CD4-positive, alpha-beta T cell treated with Interleukin-15 for 1 hour (primary cell): ENCODE results near the gene PRODH.
A peak's percentile ranks its signal among the peaks of the same experiment; 100 is the strongest.
"Not testable (repeated sequence)": the region's sequence is repeated elsewhere in the genome, so short reads cannot be mapped to it uniquely, and the experiment has no call there.

Experiments used
- DNase-seq: peaks from one replicate; pipeline ENCODE4 v3.0.0-alpha.2; 2020

PRODH gene

GRCh38 chr22:18905540-18906409, 30.3 kb downstream of the PRODH start, which contains the start of gene DGCR6:
Gene DGCR6 (plus strand): TSS chr22:18906320. CDS start chr22:18906375, 55 bp downstream.
- no peak for DNase-seq

- not testable (repeated sequence) for DNase-seq
Measured at GRCh38 chr22:18896037-18896657, 39.9 kb downstream of the PRODH start.

- not testable (repeated sequence) for DNase-seq
Measured at GRCh38 chr22:18893775-18894174, 42.3 kb downstream of the PRODH start.

- DNase-seq, result not testable (repeated sequence)
Measured at GRCh38 chr22:18890510-18891192, 45.4 kb downstream of the PRODH start.

GRCh38 chr22:18888115-18888514, 48.0 kb downstream of the PRODH start:
- DNase-seq, result no peak

GRCh38 chr22:18884465-18884864, 51.6 kb downstream of the PRODH start:
- not testable (repeated sequence) for DNase-seq

- DNase-seq, result peak; percentile 64
Measured at GRCh38 chr22:18881260-18881659, 54.8 kb downstream of the PRODH start.
